Measurements from ENCODE around the gene C20orf204. TPM values are rescaled to one million over a fixed set of nuclear protein-coding genes. Genes with fewer than 3 reads are reported as not detected.

C20orf204 gene
- total and polyA plus RNA-seq, 2 of the 4 experiments (the other 2 are of a cell fraction) = 0.09 to 0.18 TPM

DNA sequence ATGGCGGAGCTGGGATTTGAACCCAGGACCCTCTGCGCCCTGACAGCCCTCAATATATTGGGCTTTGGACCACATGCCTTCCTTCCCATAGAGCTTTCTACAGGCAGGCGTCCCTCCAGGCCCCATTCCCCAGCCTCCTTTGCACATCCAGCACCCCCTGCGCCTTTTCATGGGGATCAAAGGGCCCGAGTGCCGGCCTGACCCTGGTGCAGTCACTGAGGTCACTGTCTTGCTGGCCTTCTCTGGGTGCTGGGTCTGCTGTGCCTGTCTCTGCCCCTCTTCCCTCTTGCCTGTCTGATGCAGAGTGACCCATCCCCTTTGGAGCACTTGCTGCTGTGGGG is 45.6 kb downstream of the C20orf204 start:
- DNase-seq = no peak
- no peak overlapping the region for H3K23ac ChIP-seq (ENCODE audit: low read depth, low read length)
- ATAC-seq (ENCODE audit: low read depth) = no peak
- no peak overlapping the region for H2AK9ac ChIP-seq (replicated peaks; ENCODE audit: low read depth, low read length, poor library complexity)
- ChIA-PET POLR2A (ENCODE audit: unreplicated experiment) (no interaction called here), CTCF (no interaction called here)
- no peak overlapping the region for H2AK5ac ChIP-seq (ENCODE audit: low read depth, low read length)
- intact Hi-C loops (cut with micrococcal nuclease) (no loop called here), in situ Hi-C loops (cut with MboI; ENCODE audit: low sequenced_read_pairs) (no loop called here), dilution Hi-C loops (cut with HindIII; ENCODE audit: low sequenced_read_pairs, unreplicated experiment) (no loop called here)
- no peak overlapping the region for H3K18ac ChIP-seq (ENCODE audit: low read depth, low read length)
- no peak overlapping the region for H3K9ac ChIP-seq (ENCODE audit: low read depth, low read length)
- H2BK15ac ChIP-seq (ENCODE audit: low read depth, low read length) = no peak overlapping the region
- H2AFZ ChIP-seq (replicated peaks; ENCODE audit: low read length, poor library complexity) = no peak overlapping the region
- H3K79me1 ChIP-seq (ENCODE audit: low read depth in 1 of 2, low read length in 2 of 2) = peaks cover 6 to 8% of the 10 kb centered on the region in 2 experiments; a peak in 3 of 4 replicates
- no peak overlapping the region for H3K4ac ChIP-seq (ENCODE audit: low read depth, low read length)
- no peak overlapping the region for H3K4me2 ChIP-seq (ENCODE audit: low read depth, low read length)
- no peak overlapping the region for H2BK120ac ChIP-seq (ENCODE audit: low read depth, low read length)
- BruUV-seq (replicated peaks) = no TSS peak
- no peak overlapping the region for H2BK20ac ChIP-seq (ENCODE audit: low read depth, low read length)
- peaks cover 17% of the 10 kb centered on the region for H3K4me1 ChIP-seq (ENCODE audit: control insufficient read depth, insufficient read depth, low read length)
- H4K20me1 ChIP-seq (ENCODE audit: insufficient read depth, low read length) = peaks cover 15% of the 10 kb centered on the region
- peaks cover 38% of the 10 kb centered on the region for H3K27me3 ChIP-seq (ENCODE audit: control insufficient read depth, insufficient read depth, low read length)
- H3K56ac ChIP-seq (ENCODE audit: extremely low read depth, insufficient read depth, low read length) = no peak overlapping the region
- no peak overlapping the region for H4K8ac ChIP-seq (ENCODE audit: low read depth in 2 of 2, low read length in 2 of 2)
- H3K27ac ChIP-seq (ENCODE audit: insufficient read depth, low read length) = no peak overlapping the region
- H4K91ac ChIP-seq (ENCODE audit: insufficient read depth, low read depth, low read length) = no peak overlapping the region
- H3K36me3 ChIP-seq (ENCODE audit: control insufficient read depth, insufficient read depth, low read length) = no peaks in the 10 kb centered on the region
- peaks cover 2% of the 10 kb centered on the region; the same call in 1 of the 2 replicates for H3K9me3 ChIP-seq (ENCODE audit: control insufficient read depth, insufficient read depth, low read length)
- H3K9me1 ChIP-seq (ENCODE audit: insufficient read depth, low read length) = no peaks in the 10 kb centered on the region
- 83% methylated on average over 2 of the region's 6 CpGs; no CpG with 5 or more reads in 1 of the 2 experiments for WGBS, 2 experiments (ENCODE audit: extremely low coverage in 2 of 2, insufficient read length in 1 of 2)
- TF ChIP-seq, protein P1, sequence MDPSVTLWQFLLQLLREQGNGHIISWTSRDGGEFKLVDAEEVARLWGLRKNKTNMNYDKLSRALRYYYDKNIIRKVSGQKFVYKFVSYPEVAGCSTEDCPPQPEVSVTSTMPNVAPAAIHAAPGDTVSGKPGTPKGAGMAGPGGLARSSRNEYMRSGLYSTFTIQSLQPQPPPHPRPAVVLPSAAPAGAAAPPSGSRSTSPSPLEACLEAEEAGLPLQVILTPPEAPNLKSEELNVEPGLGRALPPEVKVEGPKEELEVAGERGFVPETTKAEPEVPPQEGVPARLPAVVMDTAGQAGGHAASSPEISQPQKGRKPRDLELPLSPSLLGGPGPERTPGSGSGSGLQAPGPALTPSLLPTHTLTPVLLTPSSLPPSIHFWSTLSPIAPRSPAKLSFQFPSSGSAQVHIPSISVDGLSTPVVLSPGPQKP (IDR thresholded peaks at IDR 0.05; ENCODE audit: borderline replicate concordance, low read depth, low read length) = no peak
- TF ChIP-seq, protein P2, sequence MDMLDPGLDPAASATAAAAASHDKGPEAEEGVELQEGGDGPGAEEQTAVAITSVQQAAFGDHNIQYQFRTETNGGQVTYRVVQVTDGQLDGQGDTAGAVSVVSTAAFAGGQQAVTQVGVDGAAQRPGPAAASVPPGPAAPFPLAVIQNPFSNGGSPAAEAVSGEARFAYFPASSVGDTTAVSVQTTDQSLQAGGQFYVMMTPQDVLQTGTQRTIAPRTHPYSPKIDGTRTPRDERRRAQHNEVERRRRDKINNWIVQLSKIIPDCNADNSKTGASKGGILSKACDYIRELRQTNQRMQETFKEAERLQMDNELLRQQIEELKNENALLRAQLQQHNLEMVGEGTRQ (IDR thresholded peaks at IDR 0.05; ENCODE audit: low read depth, low read length) = no peak
- TF ChIP-seq MAZ (IDR thresholded peaks at IDR 0.05; ENCODE audit: borderline replicate concordance, low read depth, low read length) (no peak), CTCF (conservative IDR thresholded peaks at IDR 0.05; ENCODE audit: low read depth, low read length) (no peak), SMC3 (IDR thresholded peaks at IDR 0.05; ENCODE audit: low read depth, low read length) (no peak), BHLHE40 (IDR thresholded peaks at IDR 0.05; ENCODE audit: low read depth, low read length) (no peak)
- no peak overlapping the region for H3K4me3 ChIP-seq (ENCODE audit: insufficient read depth, low read depth, low read length)
- H3K14ac ChIP-seq (replicated peaks; ENCODE audit: low read depth, low read length) = no peak overlapping the region
- no peak overlapping the region for H2BK5ac ChIP-seq (ENCODE audit: low read depth, low read length, poor library complexity, severe bottlenecking)
- H4K5ac ChIP-seq (ENCODE audit: low read depth, low read length) = no peak overlapping the region

Measured in IMR-90 (cell line).